EL (cell line): ENCODE data around the gene MAGEA10.
"Not testable (repeated sequence)": the region's sequence is repeated elsewhere in the genome, so short reads cannot be mapped to it uniquely, and the experiment has no call there.

ENCODE experiments used
- DNase-seq: peaks from one replicate; pipeline ENCODE4 v3.0.0-alpha.2; 2016

Gene MAGEA10

GRCh38 chrX:152138388-152138784, at the start of gene MAGEA10:
Gene MAGEA10, minus strand, starts transcription at chrX:152138577. Its CDS starts 2,957 bp downstream, at chrX:152135620.
- no peak for DNase-seq

- DNase-seq: no peak
Measured at GRCh38 chrX:152177497-152178269, 39.3 kb upstream of the MAGEA10 start.

GRCh38 chrX:152177052-152177451, 38.7 kb upstream of the MAGEA10 start:
- DNase-seq: no peak

GRCh38 chrX:152175892-152176291, 37.5 kb upstream of the MAGEA10 start:
- DNase-seq: not testable (repeated sequence)

GRCh38 chrX:152173923-152174322, 35.5 kb upstream of the MAGEA10 start:
- not testable (repeated sequence) for DNase-seq

GRCh38 chrX:152170621-152171020, 32.2 kb upstream of the MAGEA10 start:
- no peak for DNase-seq

GRCh38 chrX:152165033-152165743, 26.8 kb upstream of the MAGEA10 start:
- DNase-seq: no peak

GRCh38 chrX:152157042-152157441, 18.7 kb upstream of the MAGEA10 start:
- DNase-seq: no peak

GRCh38 chrX:152155766-152156310, 17.5 kb upstream of the MAGEA10 start:
- no peak for DNase-seq

- DNase-seq: no peak
Measured at GRCh38 chrX:152154050-152154449, 15.7 kb upstream of the MAGEA10 start.

- DNase-seq: no peak
Measured at GRCh38 chrX:152151256-152151655, 12.9 kb upstream of the MAGEA10 start.

- DNase-seq: no peak
Measured at GRCh38 chrX:152149648-152150047, 11.3 kb upstream of the MAGEA10 start.

GRCh38 chrX:152139589-152139988, 1.2 kb upstream of the MAGEA10 start:
- DNase-seq: no peak

GRCh38 chrX:152137771-152138387, 498 bp downstream of the MAGEA10 start:
- DNase-seq: no peak

GRCh38 chrX:152136312-152136711, 2.1 kb downstream of the MAGEA10 start:
- DNase-seq: no peak

GRCh38 chrX:152131525-152131924, 6.9 kb downstream of the MAGEA10 start:
- DNase-seq: no peak

- not testable (repeated sequence) for DNase-seq
Measured at GRCh38 chrX:152129069-152129844, 9.1 kb downstream of the MAGEA10 start.

- no peak for DNase-seq
Measured at GRCh38 chrX:152117305-152117704, 21.1 kb downstream of the MAGEA10 start.

- no peak for DNase-seq
Measured at GRCh38 chrX:152108527-152108926, 29.9 kb downstream of the MAGEA10 start.

- no peak for DNase-seq
Measured at GRCh38 chrX:152103866-152104265, 34.5 kb downstream of the MAGEA10 start.

GRCh38 chrX:152086141-152086540, 52.2 kb downstream of the MAGEA10 start:
- no peak for DNase-seq
